HG03095 (cell line): Measurements from ENCODE around the gene TRDMT1.

Experiments used
- ATAC-seq: cut with Tn5 transposase; IDR thresholded peaks from one replicate; pipeline ENCODE4 v1.9.1; 2021; ENCODE audit warnings: moderate library complexity; ENCODE audit not compliant: unreplicated experiment

The TRDMT1 gene

DNA sequence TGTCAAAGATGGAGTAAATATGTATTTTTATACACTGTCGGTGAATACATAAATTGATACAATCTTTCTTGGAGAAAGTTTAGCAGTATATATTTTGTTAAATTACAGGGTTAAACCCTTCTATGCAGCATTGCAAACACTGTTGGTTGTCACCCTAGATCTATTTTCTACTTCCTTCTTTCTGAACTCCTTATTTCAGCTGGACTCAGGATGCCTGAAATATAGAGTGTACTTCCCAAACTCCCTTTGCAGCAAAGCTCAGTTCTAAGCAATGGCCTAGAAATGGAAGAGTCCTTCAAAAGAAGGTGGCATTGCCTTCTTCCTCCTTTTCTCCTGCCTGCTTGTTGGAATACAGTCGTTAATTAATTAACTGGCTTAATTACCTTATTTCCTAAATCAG, 92.4 kb downstream of the TRDMT1 start:
- ATAC-seq: no peak

DNA sequence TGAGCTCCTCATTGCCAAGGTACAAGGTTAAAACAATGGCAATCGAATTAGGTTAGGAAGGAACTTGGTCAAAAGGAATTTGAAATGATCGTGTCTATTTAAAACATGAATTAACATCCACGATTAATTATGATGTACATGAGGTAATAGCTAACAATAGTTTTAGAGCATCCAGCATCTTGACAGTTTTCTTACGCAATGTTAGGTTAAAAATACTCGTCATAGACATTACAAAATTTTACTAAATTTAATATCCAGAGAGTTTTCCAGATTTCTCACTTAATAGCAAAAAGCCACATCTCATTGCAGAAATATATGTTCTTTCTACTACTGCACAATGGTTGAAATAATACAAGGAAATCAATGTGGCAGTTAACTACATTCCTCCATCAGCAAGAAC, 94.5 kb downstream of the TRDMT1 start:
- ATAC-seq: no peak

DNA sequence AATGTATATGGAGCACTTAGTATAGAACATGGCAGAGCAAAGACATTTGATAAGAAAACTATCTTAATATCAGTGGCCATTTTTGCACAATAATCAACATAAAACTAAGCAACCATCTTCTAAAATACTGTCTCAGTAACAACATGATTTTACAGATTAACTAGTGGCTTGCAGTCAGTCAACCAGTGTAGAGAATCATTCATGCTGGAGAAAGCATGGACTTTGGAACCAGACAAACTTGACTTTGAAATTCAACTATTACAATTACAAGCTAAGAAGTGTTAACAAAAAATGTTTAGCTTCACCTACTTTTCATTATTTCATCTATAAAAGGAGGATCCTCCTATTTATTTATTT, 99.6 kb downstream of the TRDMT1 start:
- no peak for ATAC-seq

DNA sequence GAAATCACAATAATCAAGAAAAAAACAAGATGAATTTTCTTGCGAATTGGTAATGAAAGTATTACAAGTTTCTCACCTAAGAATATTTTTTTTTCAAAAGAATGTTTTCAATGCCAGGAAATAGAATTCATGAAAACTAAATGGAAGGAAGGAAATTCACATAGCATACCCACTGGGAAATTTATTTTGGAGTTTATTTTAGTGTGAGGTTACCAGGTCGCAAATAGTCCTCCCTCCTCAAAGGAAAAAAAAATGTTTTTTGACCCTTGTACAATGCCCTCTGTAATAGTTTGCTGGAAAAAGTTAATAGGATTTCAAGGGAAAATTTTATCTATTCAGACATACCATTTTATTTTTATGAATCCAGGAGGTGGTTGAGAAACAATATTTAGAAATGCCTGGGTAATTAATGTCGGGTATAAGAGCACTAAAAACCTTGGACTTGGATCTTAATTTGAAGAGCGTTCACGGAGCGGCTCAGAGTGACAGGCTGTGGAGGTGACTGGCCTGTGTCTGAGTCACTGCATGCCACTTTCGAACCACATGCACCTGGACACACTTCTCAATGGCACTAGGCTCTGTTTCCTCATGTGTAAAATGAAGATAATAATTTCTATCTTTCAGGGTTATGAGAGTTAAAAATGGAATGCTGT, 100.1 kb downstream of the TRDMT1 start:
- ATAC-seq: no peak

DNA sequence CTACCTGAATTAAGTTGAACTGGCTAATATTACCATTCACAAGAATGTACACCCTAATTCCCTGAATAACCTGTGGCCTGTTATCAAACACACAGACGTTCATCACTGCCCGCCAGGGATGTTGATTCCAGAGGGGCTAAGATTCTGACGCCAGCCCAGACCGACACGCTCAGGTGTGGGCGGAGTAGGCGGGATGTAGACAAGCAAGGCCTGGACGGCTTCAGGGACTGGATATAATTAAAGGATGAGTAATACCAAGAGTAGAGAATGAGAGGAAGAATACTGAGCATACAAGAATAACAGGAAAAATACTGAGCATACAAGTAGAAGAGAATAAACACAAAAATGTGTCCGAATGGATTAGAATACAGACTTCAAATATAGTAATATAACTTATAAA, 100.9 kb downstream of the TRDMT1 start:
- ATAC-seq: no peak

DNA sequence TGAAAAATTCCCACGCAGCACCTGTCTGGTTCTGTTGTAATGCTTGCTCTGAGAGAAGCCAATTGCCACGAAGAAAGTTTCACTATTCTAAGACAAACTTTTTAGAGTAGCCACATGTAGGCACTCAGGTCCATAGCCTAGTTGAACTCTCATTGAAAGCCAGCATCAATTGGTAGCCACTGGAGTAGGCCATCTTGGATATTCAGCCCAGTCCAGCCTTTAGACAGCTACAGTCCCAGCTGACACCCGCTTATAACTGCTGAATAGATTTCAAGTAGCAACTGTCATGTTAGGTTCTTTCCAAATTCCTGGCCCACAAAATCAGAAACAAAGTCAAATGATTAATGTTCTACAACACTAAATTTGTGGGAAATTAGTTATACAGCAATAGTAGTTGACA, 103.5 kb downstream of the TRDMT1 start:
- ATAC-seq: no peak
